Suprapubic skin (tissue), 4 donors: Measurements from ENCODE around the gene CNTN4.

Experiments
- POLR2A ChIP-seq, 2 donors: fragments of 450-650 bp; IDR thresholded peaks; one replicate each; pipeline ENCODE4 v1.6.1; 2017; ENCODE audit warnings: antibody characterized with exemption in 2 of 2, mild to moderate bottlenecking in 2 of 2, moderate library complexity in 2 of 2
- POLR2AphosphoS5 ChIP-seq, 3 donors: sonication (generic); formaldehyde crosslinking; IDR thresholded peaks; one replicate each; pipeline ENCODE4 v1.6.1; 2017; ENCODE audit warnings: antibody characterized with exemption in 3 of 3
- TF ChIP-seq, protein P1 (sequence below), 2 donors: fragments of 200-600 bp in 1 of 2; fragments of 450-650 bp in 1 of 2; sonication (generic) in 1 of 2; IDR thresholded peaks; one replicate each; pipeline ENCODE4 v1.5.1; 2016 to 2019; ENCODE audit warnings: antibody characterized with exemption in 2 of 2, mild to moderate bottlenecking in 1 of 2, moderate library complexity in 1 of 2

DNA sequence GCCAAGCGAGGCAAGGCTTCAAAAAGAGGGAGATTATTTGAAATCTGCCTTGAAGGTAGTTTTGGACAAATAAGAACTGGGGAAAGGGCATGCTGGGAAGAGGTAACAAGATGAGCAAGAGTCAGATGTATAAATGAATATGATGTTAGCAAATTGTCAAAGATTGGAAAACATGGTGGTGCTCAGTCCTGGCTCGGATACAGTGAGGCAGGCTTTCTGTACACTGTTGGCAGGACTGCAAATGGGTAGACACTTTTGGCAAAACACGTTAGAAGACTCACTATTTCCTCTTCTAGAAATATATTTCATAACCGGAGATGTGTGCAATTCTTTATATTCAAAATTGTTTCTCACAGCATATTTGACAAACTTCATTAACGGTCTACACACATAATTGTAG lies 581.6 kb downstream of the CNTN4 start:
- TF ChIP-seq, protein P1, sequence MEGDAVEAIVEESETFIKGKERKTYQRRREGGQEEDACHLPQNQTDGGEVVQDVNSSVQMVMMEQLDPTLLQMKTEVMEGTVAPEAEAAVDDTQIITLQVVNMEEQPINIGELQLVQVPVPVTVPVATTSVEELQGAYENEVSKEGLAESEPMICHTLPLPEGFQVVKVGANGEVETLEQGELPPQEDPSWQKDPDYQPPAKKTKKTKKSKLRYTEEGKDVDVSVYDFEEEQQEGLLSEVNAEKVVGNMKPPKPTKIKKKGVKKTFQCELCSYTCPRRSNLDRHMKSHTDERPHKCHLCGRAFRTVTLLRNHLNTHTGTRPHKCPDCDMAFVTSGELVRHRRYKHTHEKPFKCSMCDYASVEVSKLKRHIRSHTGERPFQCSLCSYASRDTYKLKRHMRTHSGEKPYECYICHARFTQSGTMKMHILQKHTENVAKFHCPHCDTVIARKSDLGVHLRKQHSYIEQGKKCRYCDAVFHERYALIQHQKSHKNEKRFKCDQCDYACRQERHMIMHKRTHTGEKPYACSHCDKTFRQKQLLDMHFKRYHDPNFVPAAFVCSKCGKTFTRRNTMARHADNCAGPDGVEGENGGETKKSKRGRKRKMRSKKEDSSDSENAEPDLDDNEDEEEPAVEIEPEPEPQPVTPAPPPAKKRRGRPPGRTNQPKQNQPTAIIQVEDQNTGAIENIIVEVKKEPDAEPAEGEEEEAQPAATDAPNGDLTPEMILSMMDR (IDR thresholded peaks at IDR 0.05), result no peak
- no peak for TF ChIP-seq POLR2A (IDR thresholded peaks at IDR 0.05)
- TF ChIP-seq POLR2AphosphoS5 (IDR thresholded peaks at IDR 0.05), result no peak
